ENCODE measurements around the gene SYNGR3.
"Not testable (repeated sequence)": the region's sequence is repeated elsewhere in the genome, so short reads cannot be mapped to it uniquely, and the experiment has no call there.

Gene SYNGR3

DNA sequence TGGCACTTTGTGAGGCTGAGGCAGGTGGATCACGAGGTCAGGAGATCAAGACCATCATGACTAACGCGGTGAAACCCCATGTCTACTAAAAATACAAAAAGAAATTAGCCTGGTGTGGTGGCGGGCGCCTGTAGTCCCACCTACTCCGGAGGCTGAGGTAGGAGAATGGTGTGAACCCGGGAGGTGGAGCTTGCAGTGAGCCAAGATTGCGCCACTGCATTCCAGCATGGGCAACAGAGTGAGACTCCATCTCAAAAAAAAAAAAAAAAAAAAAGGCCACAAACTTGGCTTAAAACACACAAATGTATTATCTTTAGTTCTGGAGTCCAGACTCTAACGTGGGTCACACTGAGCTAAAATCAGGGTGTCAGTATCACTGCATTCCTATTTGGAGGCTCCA is 22.0 kb downstream of the SYNGR3 start:
- DNase-seq: not testable (repeated sequence)

DNA sequence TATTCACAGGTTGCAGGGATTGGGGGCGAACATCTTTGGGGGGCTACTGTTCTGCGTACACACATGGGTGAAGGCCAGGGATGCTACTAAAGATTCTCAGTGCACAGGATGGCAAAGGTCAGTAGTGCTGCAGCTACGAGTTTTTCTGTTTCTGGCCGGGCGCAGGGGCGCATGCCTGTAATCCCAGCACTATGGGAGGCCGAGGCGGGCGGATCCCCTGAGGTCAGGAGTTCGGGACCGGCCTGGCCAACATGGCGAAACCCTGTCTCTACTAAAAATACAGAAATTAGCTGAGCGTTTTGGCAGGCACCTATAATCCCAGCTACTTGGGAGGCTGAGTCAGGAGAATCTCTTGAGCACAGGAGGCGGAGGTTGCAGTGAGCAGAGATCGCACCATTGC is 23.8 kb downstream of the SYNGR3 start:
- DNase-seq: no peak

DNA sequence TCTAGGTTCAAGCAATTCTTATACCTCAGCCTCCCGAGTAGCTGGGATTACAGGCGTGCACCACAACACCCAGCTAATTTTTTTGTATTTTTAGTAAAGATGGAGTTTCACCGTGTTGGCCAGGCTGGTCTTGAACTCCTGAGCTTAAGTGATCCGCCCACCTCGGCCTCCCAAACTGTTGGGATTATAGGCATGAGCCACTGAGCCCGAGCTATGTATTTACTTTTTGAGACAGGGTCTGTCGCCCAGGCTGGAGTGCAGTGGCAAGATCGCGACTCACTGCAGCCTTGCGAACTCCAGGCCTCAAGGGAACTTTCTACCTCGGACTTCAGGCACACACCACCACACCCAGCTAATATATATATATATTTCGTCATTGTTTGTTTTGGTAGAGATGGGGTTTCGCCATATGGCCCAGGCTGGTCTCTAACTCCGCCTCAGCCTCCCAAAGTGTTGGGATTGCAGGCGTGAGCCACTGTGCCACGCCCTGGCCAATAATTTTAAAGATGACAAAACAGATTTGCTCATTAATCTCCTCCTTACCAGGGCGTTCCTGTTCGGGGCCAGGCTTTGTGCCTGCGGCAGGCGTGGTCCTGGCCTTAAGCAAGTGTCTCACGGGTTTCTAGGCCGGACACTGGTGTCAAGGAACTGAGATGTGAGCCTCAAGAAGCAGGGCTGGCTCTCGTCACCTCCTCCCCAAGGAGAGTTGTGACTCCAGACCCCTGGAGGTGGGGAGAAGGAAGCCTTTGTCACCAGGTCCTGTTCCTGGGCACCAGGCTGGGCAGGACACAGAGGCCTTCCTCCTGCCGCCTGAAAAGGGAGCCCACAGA is 25.6 kb downstream of the SYNGR3 start:
- DNase-seq: no peak

DNA sequence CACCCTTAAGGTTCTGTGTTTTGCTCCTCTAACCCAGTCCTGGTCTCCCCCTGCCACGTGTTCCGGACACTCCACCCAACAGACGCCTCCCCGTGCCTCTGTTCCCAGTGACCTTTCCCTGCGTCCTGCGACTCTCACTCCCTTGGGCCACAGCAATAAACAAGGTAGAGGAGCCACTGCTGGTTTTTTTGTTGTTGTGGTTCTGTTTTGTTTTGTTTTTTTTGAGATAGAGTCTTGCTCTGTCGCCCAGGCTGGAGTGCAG is 26.1 kb downstream of the SYNGR3 start:
- DNase-seq: no peak

DNA sequence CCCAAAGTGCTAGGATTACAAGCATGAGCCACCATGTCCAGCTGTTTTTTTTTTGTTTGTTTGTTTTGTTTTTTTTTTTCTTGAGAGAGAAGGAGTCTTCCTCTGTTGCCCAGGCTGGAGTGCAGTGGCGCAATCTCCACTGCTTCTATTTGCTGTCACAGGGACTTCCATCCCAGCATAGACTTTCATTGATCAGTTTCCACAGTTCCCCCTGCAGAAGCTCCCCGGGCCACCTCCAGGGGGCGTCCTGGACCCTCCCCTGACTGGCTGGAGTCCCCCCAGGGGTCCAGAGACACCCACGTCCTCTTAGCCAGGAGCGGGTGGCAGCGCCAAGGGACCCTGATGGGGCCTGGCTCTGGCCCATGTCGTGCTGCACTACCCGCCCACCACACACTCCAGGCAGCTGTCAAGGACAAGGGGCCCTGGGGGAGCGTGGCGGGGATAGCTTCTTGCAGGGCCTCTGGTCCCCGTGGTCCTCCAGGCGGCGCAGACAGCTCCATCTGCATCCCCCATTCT is 26.7 kb downstream of the SYNGR3 start:
- DNase-seq: no peak

DNA sequence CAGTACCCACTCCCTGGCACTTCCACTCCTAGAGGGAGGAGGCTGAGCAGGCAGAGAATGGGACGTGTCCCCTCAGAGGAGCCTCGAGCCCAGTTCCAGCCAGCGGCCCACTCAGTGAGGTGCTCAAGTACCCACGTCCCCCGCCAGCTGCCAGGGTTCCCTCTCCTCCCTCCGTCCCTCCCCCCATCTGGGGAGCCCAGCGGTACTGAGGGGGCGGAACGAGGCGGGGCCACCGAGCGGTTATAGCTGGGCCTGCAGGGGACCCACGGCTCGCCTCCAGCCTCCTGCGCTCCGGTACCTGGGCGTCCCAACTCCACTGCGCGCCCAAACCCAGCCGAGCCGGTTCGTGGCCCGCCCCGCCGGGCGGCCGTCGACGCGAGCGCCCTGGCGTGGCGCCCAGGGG is 29.7 kb downstream of the SYNGR3 start, which contains the start of gene NPW:
Gene NPW (plus strand): TSS at position 268 of the 403 bp plus-strand sequence.
- peak; percentile 66 for DNase-seq

DNA sequence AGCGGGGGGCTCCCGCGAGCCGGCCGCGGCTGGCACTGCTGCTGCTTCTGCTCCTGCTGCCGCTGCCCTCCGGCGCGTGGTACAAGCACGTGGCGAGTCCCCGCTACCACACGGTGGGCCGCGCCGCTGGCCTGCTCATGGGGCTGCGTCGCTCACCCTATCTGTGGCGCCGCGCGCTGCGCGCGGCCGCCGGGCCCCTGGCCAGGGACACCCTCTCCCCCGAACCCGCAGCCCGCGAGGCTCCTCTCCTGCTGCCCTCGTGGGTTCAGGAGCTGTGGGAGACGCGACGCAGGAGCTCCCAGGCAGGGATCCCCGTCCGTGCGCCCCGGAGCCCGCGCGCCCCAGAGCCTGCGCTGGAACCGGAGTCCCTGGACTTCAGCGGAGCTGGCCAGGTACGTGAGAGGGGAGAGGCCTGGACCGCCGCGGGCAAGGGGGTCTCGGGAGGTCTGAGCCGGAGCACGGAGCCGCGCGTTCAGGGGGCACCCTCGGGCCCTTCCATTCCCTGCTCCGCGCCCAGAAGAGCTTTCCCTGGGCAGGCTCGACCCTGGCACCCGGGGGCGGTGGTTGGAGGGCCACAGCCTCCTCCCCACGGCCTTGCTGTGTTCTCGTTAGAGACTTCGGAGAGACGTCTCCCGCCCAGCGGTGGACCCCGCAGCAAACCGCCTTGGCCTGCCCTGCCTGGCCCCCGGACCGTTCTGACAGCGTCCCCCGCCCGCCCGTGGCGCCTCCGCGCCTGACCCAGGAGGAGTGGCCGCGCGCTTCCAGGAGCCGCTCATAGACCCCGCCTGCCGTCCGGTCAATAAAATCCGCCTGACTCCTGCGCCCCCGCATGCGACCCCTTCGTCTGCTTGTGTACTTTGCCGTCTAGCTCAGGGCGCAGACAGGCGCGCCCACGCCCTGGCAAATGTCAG is 30.4 kb downstream of the SYNGR3 start:
- DNase-seq: no peak

DNA sequence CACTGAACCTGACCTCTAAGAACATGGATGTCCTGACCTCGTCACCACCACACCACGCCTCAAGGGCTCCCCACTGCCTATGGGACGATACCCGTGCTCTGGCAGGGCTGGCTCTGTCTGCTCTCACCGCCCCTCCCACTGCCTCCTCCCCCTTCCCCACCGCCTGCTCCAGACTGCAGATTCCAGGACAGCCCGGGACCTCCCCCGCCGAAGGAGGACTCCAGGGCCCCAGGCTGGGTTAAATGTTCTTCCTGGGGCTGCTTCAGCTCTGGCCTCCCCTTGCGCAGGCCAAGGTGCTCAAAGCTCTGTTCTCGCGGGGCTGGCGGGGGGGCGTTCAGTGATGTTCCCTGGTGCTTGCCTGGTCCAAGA is 32.9 kb downstream of the SYNGR3 start:
- no peak for DNase-seq

DNA sequence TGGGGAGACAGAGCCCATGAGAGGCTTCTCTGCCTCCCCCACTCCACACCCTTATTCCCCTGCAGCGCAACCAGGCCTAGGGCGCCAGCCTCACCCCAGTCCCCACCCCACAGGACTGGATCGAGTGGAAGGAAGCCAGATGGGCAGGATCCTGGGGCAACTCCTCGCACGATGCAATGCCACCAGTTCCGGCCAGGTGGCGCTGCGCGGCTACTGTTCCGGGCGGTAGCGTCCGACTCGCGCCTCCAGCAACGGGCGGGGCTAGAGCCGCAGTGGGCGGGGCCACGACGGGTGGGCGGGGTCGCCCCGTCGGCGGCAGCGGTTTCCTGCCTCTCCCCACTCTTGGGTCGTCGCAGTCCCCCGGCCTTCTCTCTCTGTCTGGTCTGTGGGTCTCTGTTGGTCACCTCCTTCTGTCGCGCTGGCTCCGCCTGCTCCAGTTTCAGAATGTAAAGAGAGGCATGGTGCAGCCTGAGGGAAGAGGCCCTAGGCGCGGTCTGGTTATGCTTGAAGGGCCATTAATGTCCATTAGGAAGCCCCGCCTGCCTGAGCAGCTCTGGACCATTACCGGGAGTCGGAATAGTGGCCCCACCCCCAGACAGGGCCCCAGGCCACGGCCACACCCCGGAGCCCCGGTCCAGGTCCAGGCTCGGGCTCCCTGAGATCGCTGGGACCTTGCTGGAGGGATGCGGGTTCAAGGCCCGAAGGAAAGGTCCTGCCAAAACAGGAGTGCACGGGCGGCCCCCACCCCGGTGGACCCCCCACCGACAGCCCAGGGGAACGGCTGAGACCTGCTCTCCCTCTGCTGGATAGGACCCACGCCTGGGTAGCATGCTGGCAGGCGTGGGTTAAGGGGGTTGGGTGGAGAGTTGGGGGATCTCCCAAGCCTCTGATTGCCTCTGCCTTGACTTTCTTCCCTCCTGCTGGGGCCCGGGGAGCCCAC is 33.6 kb downstream of the SYNGR3 start:
- peak; percentile 74 for DNase-seq

DNA sequence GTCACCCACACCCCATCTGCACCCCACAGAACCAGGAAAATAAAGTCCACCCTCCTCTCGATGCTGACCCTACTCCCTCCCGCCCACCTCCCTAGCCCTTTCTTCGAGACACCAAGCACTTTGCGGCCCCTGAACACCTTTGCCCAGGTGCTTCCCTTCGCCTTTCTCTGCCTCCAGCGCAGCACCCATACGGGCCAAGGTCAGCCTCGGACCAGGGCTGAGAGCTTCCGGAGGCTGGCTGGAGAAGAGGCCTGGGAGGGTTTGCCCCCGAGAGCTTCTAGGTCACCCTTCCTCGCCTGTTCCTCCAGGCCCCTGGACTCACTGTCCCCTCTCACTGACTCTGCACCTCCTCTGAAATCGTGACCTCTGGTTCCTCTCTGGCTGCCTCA is 34.3 kb downstream of the SYNGR3 start:
- DNase-seq: no peak

DNA sequence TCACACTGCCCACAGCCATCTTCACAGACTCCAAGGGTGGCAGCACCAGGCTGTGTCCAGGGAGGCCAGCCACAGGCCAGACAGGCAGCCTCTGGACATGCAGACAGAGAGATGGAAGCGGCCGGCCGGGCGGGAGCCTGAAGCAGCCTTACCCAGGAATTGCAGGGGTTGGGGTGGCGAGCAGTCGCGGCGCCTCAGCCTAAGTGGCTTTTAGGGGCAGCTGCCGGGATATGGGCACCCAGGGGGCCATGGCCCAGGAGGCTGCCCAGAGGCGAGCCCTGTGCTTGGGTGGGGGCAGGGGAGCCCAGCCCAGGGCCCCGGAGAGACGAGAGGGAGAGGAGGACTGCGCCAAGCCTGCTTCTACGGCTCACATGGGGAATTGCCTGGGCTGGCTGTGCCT is 35.5 kb downstream of the SYNGR3 start:
- no peak for DNase-seq

DNA sequence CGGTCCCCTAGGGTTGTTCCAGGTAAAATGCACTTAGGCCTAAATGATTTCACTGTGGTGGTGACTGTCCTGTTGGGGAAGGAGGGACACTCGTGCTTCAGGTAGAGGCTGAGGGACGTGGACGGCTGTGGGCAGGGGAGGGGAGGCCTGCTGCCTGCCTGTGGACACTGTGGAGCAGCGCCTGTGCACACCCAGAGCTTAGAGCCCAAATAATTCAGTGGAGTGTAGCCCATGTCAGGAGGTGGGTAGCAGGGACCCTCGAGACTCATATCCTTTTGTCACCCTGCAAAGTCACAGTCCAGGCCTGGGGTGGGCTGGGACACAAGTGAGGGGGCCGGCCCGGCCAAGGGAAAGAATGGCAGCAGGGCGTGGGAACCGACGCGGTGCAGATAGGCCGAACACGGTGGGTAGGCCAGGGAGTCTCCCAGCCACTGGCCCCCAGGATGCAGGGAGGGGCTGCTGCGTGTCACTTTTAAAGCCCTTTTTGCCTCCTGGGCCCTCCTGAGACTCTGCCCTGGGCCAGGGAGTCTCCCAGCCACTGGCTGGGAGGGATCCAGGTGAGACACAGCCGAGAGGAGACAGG is 36.2 kb downstream of the SYNGR3 start:
- no peak for DNase-seq

DNA sequence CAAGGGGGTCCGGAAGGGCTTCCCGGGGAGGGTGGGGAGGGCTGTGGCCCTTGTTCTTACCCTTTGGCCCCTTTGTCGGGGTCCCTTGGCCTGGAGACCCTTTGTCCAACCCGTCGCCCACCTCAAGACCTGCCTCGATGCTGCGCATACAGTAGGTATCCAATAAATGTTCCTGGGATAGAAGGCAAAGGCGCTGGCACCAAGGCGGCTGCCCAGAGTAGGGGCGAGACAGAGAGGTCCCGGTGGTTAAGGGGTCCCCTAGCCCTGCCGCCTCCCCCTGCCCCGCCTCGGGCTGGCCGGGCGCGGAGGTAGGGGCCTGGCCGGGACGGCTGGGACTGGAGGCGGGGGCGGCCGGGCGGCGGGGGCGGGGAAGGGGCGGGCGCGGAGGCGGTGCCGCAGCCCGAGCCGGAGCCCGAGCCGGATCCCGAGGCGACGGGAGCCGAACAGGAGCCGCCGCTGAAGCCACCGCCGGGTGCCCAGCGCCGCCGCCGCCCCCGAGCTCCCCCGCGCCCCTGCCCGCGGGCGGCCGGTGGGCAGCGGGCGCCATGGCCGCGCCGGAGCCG is 36.8 kb downstream of the SYNGR3 start, which contains the start of gene NHERF2:
Gene NHERF2 (plus strand): TSS at position 442 of the 563 bp plus-strand sequence. CDS start 104 bp downstream, at position 546.
- DNase-seq: no peak

DNA sequence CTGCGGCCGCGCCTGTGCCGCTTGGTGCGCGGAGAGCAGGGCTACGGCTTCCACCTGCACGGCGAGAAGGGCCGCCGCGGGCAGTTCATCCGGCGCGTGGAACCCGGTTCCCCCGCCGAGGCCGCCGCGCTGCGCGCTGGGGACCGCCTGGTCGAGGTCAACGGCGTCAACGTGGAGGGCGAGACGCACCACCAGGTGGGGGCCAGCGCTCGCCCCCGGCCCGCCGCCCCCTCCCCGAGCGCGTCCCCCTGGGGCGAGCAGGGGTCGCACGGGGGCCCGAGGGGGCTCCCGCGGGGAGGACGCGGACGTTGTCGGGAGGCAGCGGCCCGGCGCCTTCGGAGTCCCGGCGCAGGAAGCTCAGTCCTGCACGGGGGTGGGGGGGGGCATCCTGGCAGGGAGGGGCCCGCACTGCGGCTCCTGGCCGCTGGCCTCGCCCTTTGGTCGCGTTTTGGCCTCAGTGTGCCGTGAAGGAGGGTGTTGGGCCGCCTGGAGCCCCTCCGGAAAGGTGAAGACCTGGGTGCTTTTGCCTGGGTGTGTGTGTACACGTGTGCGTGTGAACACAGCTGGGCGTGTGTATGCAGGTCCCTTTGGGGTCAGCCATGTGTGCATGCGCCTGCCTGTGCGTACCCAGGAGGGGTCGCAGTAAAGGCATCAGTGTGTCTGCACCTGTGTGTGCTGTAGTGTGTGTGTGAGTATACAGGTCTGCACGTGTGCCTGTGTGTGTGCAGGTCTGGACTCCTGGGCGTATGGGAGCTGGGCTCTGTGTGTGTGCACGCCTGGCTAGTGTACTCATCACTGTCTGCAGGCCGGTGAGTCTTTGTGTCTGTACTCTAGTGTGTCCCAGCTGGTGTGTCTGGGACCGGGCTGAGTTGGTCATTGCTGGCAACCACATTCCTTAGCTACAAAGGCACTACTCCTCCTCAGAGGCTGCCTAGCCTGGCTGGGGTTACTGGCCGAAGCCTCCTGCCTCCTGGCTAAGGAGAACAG is 37.5 kb downstream of the SYNGR3 start:
- DNase-seq: no peak

DNA sequence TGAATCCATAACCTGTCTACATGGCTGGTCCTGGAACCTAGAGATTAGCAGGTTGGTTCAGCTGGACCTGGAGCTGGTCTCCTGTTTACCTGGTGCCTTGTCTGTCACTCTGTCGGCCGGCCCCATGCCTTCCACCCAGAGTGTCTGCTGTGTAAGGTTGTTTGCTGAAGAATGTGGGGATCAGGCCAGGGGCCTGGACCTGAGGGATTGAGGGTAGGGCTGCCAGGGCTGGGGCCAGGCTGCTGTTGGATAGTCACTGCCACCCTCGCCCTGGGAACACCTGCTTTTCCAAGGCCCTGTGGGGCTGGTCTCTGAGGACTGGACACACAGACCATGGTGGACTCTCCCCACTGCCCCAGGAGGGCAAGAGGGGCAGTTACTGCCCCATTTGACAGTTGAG is 38.4 kb downstream of the SYNGR3 start:
- no peak for DNase-seq

DNA sequence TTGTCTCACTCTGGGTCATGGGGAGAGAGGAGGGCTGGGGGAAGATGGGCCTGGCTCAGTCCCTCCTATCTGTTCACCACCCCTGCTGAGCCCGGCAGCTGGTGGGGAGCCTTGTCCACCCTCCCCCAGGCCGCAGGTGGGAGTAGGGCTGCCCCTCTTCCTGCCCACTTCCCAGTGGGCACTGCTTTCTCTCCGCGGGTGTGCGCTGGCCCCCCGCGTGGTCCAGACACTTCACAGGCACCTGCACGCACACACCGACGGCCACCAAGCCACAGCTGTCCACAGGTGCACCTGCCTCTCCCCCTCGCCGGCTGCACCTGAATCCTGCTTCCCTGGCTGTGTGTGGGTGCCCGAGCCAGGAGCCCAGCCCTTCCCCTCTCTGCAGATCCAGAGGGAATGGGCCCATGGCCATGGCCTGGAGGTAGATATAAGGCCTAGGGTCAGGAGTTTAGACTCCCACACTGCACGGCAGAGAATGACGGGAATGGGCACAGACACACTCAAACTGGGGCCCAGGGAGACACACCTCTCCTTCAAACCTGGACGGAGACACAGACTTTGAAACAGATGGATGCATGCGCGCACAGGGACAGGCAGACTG is 39.0 kb downstream of the SYNGR3 start:
- DNase-seq: no peak

DNA sequence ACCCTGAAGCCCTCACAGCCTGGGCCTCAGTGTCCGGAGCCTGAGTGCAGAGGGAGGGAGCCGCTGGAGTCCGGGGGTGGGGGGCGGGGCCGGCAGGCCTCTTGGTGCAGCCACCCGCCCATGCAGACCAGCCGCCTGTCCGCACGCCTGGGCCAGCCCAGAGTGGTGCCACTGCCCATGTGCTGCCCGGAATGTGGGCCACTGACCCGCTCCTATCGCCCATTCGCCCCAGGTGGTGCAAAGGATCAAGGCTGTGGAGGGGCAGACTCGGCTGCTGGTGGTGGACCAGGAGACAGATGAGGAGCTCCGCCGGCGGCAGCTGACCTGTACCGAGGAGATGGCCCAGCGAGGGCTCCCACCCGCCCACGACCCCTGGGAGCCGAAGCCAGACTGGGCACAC is 39.6 kb downstream of the SYNGR3 start:
- no peak for DNase-seq

DNA sequence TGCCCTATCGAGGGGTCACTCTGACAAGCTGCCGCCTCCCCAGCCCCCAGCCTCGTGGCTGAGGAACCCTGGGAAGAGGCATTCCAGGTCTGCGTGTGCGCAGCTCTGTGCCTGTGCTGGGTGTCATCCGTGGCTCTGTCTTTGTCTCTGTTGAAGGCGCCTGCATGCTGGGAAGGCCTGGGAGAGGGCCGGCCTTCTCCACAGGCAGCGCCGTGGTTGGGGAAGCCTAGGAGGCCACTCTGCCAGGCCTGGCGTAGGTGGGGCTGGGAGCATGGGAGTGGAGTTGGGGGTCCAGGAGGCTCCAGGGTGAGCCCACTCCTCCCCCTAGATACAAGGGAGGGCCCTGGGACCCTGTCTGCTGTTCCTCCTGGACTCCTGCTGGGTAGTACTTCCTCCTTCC is 40.3 kb downstream of the SYNGR3 start:
- no peak for DNase-seq

DNA sequence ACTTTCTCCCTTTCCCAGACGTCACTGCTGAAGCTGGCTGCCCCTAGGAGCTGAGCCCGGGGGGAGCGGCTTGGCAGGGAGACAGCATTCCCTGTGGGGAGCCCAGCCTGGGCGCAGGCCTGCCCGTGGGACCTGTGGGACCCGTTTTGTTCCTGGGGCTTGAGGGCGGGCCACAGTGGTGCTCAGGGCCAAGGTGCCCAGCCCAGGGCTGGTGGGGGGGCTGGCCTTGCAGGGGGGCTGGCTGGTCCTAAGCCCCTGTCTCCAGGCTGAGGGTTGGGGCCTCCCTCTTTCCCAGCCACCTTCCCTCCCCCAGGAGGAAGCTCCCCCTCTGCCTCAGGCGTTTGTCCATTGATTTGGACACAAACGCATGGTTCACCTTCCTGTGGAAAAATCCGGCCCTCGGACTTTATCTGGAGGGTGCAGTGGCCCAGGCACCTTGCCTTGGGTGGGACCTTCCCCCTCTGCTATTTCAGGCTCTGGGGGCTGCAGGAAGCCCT is 41.4 kb downstream of the SYNGR3 start:
- DNase-seq: no peak
